ENCODE data around the gene C6orf89.

- TF ChIP-seq POLR2A (IDR thresholded peaks at IDR 0.05; ENCODE audit: borderline replicate concordance, extremely low read depth, insufficient read depth, insufficient read length) (no peak), CTCF (IDR thresholded peaks at IDR 0.05 in 2 of 3, conservative IDR thresholded peaks at IDR 0.05 in 1 of 3; ENCODE audit: borderline replicate concordance in 1 of 3, insufficient read depth in 1 of 3, low read depth in 2 of 3, low read length in 2 of 3) (no peak)
- TF ChIP-seq, protein P1, sequence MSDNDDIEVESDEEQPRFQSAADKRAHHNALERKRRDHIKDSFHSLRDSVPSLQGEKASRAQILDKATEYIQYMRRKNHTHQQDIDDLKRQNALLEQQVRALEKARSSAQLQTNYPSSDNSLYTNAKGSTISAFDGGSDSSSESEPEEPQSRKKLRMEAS (IDR thresholded peaks at IDR 0.05): no peak
These were observed 90.2 kb downstream of the C6orf89 start for GRCh38 chr6:36976007-36976264.

Measured in HCT116 (cell line).